K562 (cell line): ENCODE results near the gene ESRRG.

ENCODE experiments used
- COPS2 ChIP-seq: fragments of 450-650 bp; conservative IDR thresholded peaks from 2 replicates; pipeline ENCODE4 v1.6.1; 2016; ENCODE audit warnings: mild to moderate bottlenecking, moderate library complexity
- DNMT1 ChIP-seq: fragments of 450-650 bp; IDR thresholded peaks from 2 replicates; pipeline ENCODE4 v1.6.1; 2016; ENCODE audit warnings: antibody characterized with exemption, mild to moderate bottlenecking
- HDAC2 ChIP-seq: fragments of 450-650 bp; IDR thresholded peaks from 2 replicates; pipeline ENCODE4 v1.6.1; 2016; ENCODE audit warnings: mild to moderate bottlenecking
- POLR2AphosphoS5 ChIP-seq: IDR thresholded peaks from 2 replicates; pipeline ENCODE4 v1.6.1; 2011; ENCODE audit warnings: mild to moderate bottlenecking, low read depth, low read length, moderate library complexity; ENCODE audit not compliant: control insufficient read depth, insufficient read depth

- no peak for TF ChIP-seq HDAC2
- TF ChIP-seq COPS2: no peak
- no peak for TF ChIP-seq DNMT1
- no peak for TF ChIP-seq POLR2AphosphoS5
These were observed 101.7 kb downstream of the ESRRG start for GRCh38 chr1:216621536-216621935.
